Inflammatory macrophage (primary cell): ENCODE data around the gene RABGGTB.
"Not testable (repeated sequence)": the region's sequence is repeated elsewhere in the genome, so short reads cannot be mapped to it uniquely, and the experiment has no call there.

Experiments used
- DNase-seq, 2 donors: peaks; one replicate each; pipeline ENCODE4 v3.0.0-alpha.2; 2020 to 2022
- total RNA-seq, 18 experiments: gene quantifications; one replicate each; lab custom pipeline; 2026; ENCODE audit warnings: mixed read lengths in 6 of 18, inconsistent platforms in 2 of 18; lab: John Stamatoyannopoulos, UW

RABGGTB gene
- total RNA-seq: 42.8 to 100 (median 71.1) reads per million in 18 experiments

DNA sequence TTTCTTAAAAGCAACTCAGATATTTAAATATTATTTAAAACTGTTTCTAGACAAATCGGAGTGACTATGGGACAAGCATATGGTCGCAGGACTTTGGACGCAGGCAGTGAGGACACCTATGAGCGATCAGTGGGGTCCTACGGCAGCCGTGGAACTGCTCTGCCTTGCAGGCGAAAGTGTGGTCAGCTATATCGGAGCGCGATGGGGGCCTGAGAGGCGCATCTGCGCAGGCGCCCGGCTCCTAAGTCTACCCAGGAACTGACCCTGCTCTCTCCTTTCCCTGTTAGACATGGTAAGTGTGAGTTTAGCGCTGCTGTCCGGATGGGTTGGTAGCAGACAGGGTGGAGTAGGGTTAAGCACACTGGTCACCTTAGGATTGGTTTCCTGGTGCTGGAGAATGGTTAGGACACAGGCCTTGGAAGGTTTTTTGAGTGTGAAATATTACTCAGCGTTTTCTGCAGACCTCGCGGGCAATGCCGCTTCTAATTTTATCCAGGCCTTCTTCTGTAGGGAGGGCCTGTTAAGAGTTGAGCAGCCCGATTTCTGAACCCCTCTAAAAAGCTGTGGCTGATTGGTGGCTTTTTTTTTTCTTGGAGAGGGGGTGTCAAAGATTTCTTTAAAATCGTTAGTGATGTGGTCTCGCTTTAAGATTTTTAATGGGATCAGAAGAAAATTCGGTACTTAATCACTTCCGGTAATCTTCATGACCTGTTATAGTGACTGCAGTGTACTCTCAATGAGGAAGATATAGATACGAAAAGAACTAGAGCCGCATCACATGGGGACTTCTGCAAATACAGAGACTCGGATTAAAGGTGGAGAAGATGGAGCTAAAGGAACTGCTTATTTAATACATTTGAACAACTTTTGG is at the start of gene RABGGTB:
TSS of gene RABGGTB (plus strand) at position 274 of the 871 bp plus-strand sequence. CDS start at position 290, 16 bp downstream.
- DNase-seq: peak; percentile 97 to 98

DNA sequence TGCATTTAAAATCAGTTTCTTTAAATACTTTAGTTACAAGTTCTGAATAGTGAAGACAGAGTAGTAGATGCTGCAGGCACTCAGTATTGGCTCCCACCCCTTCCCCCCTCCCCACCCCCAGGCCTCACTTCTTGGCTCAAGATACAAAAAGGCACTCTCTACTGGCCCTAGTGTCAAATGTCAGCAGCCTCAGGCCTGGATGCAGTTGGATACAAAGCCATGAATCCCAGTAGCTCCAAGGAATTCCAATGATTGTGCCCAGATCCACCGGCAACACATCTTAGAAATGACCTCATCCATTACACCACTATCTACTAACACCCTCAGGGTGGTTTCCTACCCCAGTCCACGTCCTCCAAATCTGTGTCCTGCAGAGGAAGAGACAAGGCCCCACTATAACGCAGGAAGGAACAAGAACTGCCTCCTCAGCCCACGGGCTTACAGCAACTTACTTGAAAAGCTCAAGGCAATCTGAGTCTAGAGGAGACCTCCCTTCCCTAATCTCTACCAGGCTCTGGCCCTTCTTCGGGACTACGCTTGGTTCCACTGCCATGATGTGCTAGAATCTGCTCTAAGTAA is 43.9 kb upstream of the RABGGTB start:
- peak in 1 of 2 donors; percentile 53 for DNase-seq

DNA sequence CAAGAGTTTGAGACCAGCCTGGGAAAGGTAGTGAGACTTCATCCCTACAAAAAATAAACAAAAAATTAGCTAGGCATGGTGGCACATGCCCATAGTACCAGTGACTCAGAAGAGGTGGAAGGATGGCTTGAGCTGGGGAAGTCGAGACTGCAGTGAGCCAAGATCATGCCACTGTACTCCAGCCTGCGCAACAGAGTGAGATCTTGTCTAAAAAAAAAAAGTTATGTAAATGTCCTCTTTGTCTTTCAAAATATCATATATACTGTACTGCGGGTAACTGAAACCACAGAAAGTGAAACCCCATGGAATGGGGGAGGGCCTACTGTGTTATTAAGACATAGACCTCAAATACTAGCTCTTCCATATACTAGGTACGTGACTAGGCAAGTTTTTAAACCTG is 40.8 kb upstream of the RABGGTB start:
- peak; percentile 80 to 82 for DNase-seq

DNA sequence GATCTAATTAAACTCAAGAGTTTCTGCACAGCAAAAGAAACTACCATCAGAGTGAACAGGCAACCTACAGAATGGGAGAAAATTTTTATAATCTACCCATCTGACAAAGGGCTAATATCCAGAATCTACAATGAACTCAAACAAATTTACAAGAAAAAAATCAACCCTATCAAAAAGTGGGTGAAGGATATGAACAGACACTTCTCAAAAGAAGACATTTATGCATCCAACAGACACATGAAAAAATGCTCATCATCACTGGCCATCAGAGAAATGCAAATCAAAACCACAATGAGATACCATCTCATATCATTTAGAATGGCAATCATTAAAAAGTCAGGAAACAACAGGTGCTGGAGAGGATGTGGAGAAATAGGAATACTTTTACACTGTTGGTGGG is 28.8 kb upstream of the RABGGTB start:
- not testable (repeated sequence) for DNase-seq

DNA sequence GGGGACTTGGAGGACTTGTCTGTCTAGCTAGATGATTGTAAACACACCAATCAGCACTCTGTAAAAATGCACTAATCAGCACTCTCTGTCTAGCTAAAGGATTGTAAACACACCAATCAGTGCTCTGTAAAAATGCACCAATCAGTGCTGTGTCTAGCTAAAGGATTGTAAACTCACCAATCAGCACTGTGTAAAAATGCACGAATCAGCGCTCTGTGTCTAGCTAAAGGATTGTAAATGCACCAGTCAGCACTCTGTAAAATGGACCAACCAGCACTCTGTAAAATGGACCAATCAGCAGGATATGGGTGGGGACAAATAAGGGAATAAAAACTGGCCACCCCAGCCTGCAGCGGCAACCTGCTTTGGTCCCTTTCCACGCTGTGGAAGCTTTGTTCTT is 27.5 kb upstream of the RABGGTB start:
- DNase-seq: not testable (repeated sequence)

DNA sequence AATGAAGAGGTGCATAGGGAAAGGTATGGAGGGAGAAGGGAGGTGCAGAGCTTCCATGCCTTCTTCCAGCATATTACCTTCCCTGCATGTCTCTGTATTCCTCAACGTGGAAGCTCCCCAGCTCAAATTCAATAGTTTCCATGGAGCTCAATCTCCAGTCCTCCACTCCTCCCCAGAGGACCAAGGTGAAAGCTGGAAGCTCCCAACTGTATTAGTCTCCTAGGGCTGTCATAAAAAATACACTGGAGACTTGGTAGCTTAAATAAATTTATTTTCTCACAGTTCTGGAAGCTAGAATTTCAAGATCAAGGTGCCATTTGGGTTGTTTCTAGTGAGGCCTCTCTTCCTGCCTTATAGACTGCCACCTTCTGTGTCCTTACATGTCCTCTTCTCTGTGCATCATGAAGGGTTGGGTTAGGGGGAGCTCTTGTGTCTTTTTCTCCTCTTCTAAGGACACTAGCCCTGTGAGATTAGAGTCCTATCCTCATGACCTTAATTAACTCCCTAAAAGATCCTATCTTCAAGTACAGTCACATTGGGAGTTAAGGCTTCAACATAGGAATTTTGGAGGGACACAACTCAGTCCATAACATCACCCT is 21.9 kb upstream of the RABGGTB start:
- no peak for DNase-seq

DNA sequence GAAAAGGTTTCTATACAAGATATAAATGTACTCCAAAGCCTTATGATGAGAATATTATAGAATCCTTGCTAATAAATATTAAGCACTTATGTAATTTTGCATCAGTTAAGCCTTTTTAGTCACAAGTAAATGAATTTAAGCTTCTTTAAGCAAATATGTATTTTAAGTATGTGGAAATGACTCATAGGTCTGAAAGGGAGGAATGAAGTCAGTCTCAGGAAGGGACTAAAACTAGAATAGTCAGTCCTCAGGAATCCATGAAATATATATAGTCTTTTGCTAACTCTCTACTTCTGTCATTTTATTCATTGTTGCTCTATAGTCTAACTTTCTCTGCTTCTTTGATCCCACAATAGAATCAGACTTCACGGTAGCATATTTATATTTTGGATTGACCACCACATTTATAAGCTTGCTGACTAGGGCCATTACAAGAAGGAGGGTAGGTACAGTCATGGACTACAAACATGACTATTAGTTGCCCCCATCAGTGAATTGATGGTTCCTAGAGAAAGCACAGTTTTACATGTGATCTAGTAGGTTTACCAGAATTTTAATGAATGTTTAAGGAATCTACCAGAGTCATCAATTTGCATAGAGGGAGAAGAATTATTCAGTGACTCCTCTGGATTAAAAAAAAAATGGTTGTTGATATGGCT is 20.2 kb upstream of the RABGGTB start:
- no peak for DNase-seq

DNA sequence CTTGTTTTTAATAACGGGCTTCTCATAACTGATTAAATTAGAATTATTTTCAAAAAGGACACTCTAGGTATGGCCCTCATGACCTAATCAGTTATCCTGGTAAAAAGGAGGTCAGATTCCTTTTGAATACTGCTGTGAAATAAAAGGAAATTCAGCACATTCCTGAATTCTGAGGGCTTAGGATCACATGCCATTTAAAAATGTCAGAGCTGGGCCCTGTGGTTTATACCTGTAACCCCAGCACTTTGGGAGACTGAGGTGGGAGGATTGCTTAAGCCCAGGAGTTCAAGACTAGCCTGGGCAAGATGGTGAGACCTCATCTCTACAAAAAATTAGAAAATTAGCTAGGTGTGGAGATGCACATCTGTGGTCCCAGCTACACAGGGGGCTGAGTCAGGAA is 18.0 kb upstream of the RABGGTB start:
- no peak for DNase-seq

DNA sequence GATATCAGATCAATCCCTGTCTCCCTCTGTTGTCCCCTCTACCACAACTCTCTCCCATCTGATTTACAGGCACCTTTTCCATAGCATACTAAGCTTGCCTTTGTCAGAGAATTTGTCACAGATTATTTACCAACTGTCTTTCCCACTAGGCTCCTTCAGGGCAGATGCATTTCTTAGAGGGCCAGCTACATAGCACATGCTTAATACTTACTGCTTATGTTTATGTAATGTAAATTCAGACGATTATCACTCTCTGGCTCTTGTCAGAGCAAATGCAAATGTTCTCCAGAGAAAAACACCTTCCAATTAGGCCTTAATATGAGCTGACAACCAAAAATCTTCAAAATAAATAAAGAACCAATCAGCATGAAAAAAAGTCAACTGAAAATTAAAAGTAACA is 15.3 kb upstream of the RABGGTB start:
- no peak for DNase-seq

DNA sequence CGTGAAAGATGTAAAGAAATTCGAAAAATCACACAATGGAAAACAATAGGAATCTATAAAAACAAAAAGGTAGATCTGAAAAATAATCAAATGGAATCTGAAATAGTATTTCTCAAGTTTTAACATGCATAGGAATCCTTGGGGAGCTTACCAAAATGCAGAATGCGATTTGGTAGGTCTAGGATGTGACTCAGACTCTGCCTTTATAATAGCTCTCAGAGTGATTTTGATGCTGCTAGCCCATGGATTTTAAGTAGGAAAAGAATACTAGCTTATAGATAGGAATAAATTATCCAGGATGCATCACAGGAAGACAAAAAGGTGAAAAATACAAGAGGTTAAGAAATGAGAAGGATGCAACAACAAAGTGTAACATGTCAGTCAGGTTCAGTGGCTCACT is 14.1 kb upstream of the RABGGTB start:
- no peak for DNase-seq

DNA sequence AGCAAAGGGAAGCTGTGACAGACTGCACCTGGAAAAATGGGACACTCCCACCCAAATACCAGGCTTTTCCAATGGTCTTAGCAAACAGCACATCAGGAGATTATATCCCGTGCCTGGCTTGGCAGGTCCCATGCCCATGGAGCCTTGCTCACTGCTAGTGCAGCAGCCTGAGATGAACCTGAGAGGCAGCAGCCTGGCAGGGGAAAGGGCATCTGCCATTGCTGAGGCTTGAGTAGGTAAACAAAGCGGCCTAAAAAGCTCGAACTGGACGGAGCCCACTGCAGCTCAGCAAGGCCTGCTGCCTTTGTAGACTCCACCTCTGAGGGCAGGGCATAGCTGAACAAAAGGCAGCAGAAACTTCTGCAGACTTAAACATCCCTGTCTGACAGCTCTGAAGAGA is 8.2 kb upstream of the RABGGTB start:
- not testable (repeated sequence) for DNase-seq

DNA sequence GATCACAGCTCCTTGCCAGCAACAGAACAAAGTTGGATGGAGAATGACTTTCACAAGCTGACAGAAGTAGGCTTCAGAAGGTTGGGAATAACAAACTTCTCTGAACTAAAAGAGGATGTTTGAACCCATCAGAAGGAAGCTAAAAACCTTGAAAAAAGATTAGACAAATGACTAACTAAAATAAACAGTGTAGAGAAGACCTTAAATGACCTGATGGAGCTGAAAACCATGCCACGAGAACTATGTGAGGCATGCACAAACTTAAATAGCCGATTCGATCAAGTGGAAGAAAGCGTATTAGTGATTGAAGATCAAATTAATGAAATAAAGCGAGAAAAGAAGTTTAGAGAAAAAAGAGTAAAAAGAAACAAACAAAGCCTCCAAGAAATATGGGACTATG is 7.4 kb upstream of the RABGGTB start:
- not testable (repeated sequence) for DNase-seq

DNA sequence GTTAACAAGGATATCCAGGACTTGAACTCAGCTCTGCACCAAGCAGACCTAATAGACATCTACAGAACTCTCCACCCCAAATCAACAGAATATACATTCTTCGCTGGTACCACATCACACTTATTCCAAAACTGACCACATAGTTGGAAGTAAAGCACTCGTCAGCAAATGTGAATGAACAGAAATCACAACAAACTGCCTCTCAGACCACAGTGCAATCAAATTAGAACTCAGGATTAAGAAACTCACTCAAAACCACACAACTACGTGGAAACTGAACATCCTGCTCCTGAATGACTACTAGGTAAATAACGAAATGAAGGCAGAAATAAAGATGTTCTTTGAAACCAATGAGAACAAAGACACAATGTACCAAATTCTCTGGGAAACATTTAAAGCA is 5.9 kb upstream of the RABGGTB start:
- not testable (repeated sequence) for DNase-seq

DNA sequence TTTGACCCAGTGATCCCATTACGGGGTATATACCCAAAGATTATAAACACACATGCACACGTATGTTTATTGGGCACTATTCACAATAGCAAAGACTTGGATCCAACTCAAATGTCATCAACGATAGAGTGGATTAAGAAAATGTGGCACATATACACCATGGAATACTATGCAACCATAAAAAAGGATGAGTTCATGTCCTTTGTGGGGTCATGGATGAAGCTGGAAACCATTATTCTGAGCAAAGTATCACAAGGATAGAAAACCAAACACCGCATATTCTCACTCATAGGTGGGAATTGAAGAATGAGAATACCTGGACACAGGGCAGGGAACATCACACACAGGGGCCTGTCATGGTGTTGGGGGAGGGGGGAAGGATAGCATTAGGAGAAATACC is 2.1 kb upstream of the RABGGTB start:
- DNase-seq: not testable (repeated sequence)

DNA sequence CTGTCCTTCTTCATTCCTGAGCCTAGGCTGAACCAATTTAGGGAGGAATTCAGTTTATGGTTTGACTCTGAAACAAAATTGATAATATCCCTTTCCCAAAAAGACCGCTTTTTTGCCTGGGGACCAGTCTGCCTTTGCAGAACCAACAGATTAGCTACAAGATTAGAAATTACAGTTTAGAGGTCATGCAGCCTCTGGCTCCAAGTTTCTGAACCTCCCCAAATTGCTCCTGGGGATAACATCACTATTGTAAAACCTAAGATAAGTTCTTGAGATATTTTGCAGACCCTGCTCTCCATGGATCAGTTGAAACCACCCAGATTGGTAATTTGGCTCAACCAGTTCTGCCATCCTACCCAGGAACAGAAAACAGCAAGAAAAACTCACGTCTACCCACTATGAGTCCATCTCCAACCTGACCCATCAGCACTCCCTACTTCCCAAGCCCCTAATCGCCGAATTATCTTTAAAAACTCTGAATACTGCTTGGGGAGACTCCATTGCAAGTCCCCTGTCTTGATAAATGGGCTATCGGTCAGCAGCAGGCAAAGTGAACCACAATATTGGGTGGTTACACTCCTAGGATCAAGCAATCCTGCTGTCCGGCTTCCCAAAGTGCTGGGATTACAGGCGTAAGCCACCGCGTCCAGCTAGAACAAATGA is 605 bp upstream of the RABGGTB start:
- DNase-seq: no peak

DNA sequence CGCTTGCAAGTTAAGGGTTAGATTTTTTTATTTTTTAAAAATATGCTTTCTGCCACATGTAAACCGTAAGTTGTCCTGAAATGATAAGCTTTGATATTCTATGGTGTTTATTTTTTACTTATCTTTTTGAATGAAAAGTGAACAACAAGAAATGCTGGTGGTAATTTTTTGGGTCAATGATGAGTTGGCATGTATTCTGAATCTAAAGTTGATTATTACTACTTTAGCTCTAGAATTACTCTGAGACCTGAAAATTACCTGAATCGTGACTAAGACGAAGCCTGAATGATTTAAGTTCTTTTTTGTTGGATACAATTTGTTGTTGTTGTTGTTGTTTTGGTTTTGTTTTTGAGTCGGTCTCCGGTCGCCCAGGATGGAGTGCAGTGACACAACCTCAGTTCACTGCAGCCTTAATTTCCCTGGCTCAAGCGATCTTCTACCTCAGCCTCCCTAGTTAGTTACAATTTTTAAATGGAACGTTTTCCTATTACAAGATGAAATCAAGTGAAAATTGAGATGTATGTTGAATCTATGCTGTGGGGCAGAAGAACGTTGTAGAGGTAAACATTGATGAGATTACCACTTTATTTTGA is 941 bp downstream of the RABGGTB start:
- DNase-seq: no peak

DNA sequence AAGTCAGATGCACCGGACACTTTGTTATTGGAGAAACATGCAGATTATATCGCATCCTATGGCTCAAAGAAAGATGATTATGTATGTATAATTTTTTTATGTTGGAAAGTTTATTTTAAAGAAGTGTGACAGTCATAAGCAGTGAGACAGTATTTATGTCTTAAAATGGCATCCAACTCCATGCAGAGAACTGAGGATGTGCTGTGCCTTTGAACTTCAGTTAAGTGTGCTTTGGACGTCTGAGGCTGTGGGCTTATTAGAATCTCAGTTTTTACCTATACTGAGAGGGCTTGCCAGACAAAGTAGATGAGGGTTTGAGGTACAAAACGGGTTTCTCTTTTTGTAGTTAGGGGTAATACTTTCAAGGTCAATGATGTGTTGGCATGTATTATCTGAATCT is 1.5 kb downstream of the RABGGTB start:
- DNase-seq: no peak

DNA sequence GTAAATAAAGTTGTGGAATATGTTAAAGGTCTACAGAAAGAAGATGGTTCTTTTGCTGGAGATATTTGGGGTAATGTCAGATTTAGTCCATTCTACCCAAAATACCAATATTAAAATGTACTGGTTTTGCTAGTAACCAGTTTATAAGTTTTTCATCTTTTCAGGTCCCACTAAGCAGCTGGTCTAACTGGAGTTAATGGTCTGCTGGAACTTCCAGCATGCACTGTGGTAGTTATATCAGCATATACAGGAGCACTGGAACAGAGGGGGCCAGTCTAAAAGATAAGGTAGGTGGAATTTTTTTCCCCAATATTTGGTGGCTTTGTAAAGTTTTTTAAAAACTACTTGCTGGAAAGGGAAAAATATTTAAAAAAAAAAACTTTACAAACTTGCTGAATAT is 3.9 kb downstream of the RABGGTB start:
- DNase-seq: no peak

DNA sequence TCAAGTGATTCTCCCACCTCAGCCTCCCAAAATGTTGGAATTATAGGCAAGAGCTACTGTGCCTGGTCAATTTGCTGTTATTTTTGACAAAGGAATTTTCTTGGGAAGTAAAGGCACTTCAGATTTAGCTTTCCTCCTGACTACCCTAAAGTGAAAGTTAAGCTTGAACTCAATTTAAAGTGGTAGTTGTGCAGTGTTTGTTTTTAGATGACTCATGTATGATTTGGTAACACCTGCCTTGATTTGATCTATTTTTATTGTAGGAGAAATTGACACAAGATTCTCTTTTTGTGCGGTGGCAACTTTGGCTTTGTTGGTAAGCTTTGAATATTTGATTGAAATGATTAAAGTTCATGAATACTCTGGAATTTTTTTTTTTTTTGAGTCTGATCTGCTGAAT is 5.0 kb downstream of the RABGGTB start:
- no peak for DNase-seq

DNA sequence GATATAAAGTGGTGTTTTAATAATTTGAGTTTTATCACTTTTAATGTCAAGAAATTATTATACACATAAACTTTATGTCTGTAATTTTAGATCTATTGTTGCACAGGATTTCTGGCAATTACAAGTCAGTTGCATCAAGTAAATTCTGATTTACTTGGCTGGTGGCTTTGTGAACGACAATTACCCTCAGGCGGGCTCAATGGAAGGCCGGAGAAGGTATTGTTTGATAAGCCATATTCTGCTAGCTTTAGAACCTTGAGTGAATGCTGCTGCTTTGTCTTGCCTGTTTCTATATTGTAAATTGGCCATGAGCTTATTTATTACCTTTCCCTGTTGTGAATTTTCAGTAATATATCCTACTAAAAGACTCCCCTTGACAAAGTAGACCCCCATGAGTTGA is 6.0 kb downstream of the RABGGTB start:
- DNase-seq: no peak

DNA sequence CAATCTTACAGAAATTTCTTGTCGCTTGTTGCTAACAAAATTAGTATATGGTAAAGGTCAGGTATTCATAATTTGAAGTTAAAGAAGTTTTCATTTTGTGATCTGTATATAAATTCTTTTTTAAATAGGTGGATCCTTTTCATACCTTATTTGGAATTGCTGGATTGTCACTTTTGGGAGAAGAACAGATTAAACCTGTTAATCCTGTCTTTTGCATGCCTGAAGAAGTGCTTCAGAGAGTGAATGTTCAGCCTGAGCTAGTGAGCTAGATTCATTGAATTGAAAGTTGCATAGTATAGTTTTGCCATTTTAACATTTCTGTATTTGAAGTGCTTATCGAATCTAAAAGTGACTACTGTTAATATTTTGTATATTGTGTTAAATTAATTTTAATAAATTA is 8.3 kb downstream of the RABGGTB start:
- DNase-seq: no peak

DNA sequence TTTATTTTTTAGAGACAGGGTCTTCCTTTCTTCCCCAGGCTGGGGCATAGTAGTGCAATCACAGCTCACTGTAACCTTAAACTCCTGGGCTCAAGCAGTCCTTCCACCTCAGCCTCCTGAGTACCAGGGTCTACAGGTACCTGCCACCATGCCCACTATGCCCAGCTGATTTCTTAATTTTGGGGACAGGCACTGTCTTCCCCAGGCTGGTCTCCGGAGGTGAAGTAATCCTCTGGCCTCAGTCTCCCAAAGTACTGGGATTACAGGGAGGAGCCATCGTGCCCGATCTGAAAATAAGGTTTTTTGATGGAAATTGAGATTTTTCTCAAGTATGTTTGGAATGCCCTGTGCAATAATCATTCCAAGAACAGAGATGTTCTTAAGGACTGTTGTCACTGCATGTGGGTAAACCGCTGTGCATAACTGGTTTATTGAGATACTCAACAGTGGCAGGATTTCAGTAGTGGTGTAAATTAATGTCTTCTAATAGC is 9.7 kb downstream of the RABGGTB start:
- DNase-seq: no peak
